Astrocyte (in vitro differentiated cells and primary cell): ENCODE measurements around the gene GALM.

ENCODE experiments used
- EZH2 ChIP-seq: IDR thresholded peaks from 2 replicates; pipeline ENCODE4 v1.6.1; 2012; ENCODE audit warnings: mild to moderate bottlenecking, low read length, inconsistent platforms; ENCODE audit not compliant: insufficient read depth
- TF ChIP-seq, protein P1 (sequence below): IDR thresholded peaks from 2 replicates; pipeline ENCODE4 v1.5.1; 2011; ENCODE audit warnings: low read depth, mild to moderate bottlenecking, inconsistent platforms, low read length, moderate library complexity; ENCODE audit not compliant: insufficient read depth

DNA sequence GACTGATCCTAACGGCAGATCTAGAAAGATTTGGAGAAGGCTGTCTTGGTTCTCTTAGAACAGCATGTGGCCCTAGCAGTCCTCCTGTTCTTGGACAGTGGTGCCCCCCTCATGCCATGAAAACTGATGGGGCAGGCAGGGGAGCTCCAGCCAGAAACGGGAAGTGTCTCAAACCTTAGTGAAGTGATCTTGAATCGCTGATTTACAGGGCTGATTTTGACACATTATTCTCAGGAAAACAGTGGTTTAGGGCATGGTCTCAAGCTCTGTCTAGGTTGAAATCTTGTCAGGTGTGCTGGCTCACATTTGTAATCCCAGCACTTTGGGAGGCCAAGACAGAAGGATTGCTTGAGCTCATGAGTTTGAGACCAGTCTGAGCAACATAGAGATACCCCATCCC, 47.4 kb downstream of the GALM start:
- TF ChIP-seq, protein P1, sequence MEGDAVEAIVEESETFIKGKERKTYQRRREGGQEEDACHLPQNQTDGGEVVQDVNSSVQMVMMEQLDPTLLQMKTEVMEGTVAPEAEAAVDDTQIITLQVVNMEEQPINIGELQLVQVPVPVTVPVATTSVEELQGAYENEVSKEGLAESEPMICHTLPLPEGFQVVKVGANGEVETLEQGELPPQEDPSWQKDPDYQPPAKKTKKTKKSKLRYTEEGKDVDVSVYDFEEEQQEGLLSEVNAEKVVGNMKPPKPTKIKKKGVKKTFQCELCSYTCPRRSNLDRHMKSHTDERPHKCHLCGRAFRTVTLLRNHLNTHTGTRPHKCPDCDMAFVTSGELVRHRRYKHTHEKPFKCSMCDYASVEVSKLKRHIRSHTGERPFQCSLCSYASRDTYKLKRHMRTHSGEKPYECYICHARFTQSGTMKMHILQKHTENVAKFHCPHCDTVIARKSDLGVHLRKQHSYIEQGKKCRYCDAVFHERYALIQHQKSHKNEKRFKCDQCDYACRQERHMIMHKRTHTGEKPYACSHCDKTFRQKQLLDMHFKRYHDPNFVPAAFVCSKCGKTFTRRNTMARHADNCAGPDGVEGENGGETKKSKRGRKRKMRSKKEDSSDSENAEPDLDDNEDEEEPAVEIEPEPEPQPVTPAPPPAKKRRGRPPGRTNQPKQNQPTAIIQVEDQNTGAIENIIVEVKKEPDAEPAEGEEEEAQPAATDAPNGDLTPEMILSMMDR, result no peak
- no peak for TF ChIP-seq EZH2
